HS-5 (cell line): ENCODE measurements around the gene NOD1.
"Not testable (repeated sequence)": the region's sequence is repeated elsewhere in the genome, so short reads cannot be mapped to it uniquely, and the experiment has no call there.

Source experiments
- DNase-seq: peaks from one replicate; pipeline ENCODE4 v3.0.0-alpha.2; 2012; ENCODE audit warnings: low read depth

NOD1 gene

DNA sequence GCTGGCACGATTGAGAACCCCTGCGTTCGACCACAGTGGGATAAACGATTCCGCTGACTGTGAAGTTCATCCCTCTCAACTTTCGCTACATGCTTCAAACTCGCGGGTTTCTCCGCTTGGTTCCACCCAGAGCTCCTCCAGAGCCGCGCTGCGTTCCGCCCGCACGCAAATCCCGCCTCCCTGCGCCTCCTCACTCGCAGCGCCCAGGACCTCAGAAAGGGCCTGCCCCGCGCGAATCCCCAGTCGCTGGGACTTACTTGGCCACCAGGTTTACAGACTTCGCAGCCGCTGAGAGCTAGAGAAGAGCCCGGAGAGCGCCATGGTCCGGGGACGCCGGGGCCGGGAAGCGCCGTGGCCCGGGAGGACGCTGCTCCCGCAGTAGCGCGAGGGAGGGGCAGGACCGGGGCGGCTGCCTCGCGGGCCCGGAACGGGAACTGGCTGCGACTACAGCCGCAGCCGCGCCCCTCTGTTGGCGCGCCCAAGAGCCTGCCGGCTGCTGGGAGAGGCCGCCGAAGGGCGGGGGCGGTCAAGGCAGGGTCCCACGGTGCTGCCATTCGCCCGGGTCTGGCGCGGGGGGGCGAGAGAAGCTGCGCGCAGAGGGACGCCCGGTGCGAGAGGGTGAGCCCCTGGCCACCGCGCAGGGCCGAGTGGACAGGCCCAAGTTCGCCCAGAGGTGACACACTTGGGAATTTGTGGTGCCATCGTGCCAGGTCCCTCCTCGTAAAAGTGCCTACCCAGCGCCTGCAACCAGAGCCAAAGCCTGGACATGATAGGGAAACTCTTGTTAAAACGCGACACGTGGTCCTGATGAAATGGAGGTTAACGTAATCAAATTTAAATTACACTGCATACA, at the start of gene NOD1:
NOD1 (minus strand) TSS at position 436 of the 853 bp plus-strand sequence. CDS start 21,863 bp downstream, outside the sequence.
- peak; percentile 56 for DNase-seq

DNA sequence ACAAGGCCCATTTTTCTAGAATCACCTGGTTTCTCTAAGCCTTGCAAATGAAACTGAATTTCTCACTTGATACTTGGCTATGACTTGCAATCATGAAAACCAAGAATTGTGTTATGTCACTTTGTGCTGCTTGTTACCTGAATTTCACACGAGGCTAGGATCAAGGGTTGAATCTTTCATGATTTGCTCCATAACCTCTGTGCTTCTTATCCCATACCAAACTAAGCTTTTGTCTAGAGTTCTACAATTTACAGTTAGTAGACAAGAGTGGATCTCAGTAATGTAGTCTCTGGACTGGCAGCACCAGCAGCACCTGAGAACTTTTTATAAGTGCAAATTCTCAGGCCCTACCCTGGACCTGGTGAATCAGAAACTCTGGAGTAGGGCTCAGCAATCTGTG, 48.7 kb upstream of the NOD1 start:
- DNase-seq = not testable (repeated sequence)

DNA sequence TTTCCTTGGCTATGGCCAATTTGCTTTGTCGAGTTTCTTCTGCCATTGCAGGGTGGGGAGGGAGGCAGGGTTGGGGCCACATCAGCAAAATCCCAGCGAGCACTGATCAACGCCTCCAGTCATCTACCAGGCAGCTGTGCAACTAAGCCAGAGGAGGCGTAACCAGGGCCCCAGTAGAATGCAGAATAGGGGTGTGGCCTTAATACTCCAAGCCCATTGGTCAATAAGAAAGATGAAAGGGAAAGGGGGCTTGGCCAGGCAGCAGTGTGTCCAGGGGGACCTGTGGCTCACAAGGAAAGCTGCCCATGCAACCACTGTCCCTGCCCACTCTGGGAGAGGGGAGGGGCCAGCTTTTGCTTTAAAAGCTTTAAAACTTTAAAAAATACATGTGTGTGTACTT, 47.6 kb upstream of the NOD1 start:
- no peak for DNase-seq

DNA sequence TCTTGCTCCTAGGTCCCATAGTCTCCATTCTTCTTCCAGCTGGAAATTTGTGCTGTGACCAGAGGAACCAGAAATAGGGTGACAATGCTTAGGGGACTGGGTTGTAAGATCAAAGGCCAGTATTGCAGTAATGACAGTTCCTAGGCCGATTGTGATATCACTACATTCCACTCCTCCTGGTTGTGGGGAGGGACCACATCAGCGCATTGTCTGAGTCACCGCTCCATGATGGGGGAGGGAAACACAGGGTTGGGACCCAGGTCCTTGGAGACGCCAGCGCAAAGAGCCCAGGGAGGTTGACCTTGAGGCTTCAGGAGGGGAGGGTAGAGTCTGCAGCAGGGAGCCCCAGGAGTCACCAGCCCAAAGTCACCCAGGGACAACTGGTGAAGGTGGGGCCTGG, 46.8 kb upstream of the NOD1 start:
- DNase-seq = no peak

GRCh38 chr7:30524545-30524944, 46.0 kb upstream of the NOD1 start:
- DNase-seq = no peak

- no peak for DNase-seq
Observed at GRCh38 chr7:30523466-30523865, 44.9 kb upstream of the NOD1 start.

DNA sequence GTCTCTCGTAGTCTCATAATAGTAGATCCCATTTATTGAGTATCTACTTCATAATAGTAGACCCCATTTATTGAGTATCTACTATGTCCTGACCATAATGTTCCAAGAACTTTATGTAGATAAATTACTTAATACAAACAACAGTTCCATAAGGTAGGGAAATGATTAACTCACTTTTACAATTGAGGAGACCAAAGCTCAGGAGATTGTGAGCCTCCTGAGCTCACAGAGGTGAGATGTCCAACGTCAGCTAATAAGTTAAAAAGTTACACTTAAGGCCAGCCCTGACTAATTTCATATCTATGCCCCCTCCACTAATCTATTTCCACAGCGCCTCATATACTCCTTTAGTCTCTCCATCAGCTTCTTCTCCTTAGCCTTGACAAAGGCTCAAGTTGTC, 43.6 kb upstream of the NOD1 start:
- DNase-seq = no peak

DNA sequence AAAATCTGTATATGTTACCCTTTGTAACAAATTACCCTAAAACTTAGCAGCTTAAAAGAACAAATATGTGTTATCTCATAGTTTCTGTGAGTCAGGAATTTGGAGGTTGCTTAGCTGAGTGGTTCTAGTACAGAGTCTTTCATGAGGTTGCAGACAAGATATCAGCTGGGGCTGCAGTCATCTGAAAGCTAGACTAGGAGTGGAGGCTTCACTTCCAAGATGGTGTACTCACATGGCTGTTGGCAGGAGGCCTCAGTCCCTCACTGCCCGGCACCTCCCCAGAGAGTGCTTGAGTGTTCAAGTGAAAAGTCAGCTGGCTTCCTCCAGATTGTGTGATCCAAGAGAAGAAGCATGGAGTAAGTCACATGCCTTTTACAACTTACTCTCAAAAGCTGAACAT, 42.9 kb upstream of the NOD1 start:
- no peak for DNase-seq

GRCh38 chr7:30519122-30519521, 40.5 kb upstream of the NOD1 start:
- no peak for DNase-seq

GRCh38 chr7:30515761-30516160, 37.2 kb upstream of the NOD1 start:
- DNase-seq = no peak

- no peak for DNase-seq
Observed at GRCh38 chr7:30514776-30515175, 36.2 kb upstream of the NOD1 start.

- DNase-seq = no peak
Observed at GRCh38 chr7:30514177-30514576, 35.6 kb upstream of the NOD1 start.

DNA sequence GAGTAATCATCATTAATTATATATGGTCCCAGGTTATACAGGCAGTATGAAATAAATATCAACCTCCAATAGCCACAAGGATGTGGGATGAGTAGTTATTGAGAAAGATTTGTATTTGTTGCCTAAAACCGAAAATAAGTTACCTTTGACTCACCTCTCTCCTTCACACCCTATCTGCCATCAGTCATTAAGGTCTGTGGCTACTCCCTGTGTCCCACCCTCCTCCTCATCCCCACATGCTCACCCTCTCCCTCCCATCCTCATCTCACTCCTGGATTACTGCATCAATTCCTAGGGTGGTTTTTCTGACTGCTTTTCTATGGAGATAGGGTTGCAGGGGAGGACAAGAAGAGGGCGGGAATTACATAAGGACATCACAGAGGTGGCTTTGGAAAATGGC, 35.2 kb upstream of the NOD1 start:
- no peak for DNase-seq

- no peak for DNase-seq
Observed at GRCh38 chr7:30511973-30512662, 33.5 kb upstream of the NOD1 start.

GRCh38 chr7:30511494-30511893, 32.9 kb upstream of the NOD1 start:
- no peak for DNase-seq

DNA sequence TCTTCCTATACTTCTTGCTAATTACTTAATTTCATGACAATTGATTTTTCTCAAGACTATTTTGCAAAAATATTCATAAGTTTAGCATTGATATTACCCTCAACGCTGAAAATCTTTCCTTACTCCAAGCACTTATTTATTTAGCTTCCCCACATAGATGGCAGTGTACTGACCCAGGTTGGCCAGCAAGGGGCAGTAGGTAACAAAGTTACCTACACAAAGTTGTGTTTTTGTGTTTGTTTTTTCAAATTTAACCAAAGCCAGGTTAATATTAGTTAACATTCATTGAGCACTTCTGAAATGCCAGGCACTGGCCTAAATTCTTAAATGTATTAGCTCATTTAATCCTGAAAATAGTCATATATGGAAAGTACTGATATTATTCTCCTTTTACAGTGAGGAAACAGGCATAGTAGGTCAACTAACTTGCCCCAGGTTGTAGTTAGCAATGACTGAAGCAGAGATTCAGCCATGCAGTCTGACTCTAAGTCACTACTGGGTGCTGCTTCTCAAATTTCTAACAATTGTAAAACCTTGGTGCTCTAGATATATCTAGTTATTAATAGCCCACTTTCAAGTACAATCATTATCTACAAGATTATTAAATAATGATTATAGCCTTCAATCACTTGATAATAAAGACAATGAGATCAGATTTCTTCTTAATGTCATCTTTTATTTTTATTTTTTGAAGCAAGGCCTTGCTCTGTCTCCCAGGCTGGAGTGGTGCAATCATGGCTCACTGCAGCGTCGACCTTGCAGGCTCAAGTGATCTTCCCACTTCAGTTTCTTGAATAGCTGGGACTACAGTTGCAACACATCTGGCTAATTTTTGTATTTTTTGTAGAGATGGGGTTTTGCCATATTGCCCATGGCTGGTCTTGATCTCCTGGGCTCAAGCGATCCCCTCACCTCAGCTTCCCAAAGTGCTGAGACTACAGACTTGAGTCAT, 31.8 kb upstream of the NOD1 start:
- DNase-seq = no peak

DNA sequence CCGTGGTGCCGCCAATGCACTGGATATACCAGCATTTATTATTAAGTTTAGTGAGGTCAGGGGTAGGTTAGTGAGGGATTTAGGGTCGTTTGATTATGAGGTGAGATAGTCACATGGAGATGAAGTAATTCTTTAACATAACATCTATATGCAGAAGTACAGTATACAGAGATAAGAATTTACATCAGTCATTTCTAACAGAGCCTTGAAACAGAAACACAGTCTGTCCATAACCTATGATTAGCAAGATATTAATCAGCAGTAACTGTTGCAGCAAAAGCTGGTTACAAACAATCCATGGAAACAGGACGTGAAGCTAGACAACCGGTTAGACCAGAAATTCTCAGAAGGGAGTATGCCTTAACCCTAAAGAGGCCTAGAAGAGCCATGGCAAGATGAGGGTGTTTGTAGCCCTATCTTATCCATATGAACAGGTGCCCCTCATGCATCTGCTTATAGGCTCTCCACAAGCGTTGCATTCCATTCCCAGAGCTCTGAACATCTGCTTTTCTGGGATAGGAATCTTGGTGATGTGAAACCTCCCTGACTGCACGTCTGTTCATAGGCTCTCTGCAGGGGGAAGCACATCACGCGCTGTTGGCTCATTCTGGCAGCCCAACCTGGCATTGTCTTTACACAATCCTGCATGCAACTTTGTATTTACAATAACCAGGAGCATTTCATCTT, 30.7 kb upstream of the NOD1 start:
- DNase-seq = not testable (repeated sequence)

DNA sequence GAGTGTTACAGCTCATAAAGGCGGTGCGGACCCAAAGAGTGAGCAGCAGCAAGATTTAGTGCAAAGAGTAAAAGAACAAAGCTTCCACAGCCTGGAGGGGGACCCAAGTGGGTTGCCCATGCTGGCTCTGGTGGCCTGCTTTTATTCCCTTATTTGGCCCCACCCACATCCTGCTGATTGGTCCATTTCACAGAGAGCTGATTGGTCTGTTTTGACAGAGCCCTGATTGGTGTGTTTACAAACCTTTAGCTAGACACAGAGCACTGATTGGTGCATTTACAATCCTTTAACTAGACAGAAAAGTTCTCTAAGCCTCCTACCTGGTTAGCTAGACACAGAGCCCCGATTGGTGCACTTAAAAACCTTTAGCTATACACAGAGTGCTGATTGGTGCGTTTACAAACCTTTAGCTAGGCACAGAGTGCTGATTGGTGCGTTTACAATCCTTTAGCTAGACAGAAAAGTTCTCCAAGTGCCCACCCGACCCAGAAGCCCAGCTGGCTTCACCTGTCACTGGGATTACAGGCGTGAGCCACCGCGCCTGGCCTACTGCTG, 28.8 kb upstream of the NOD1 start:
- not testable (repeated sequence) for DNase-seq

- DNase-seq = no peak
Observed at GRCh38 chr7:30505174-30505697, 26.7 kb upstream of the NOD1 start.

DNA sequence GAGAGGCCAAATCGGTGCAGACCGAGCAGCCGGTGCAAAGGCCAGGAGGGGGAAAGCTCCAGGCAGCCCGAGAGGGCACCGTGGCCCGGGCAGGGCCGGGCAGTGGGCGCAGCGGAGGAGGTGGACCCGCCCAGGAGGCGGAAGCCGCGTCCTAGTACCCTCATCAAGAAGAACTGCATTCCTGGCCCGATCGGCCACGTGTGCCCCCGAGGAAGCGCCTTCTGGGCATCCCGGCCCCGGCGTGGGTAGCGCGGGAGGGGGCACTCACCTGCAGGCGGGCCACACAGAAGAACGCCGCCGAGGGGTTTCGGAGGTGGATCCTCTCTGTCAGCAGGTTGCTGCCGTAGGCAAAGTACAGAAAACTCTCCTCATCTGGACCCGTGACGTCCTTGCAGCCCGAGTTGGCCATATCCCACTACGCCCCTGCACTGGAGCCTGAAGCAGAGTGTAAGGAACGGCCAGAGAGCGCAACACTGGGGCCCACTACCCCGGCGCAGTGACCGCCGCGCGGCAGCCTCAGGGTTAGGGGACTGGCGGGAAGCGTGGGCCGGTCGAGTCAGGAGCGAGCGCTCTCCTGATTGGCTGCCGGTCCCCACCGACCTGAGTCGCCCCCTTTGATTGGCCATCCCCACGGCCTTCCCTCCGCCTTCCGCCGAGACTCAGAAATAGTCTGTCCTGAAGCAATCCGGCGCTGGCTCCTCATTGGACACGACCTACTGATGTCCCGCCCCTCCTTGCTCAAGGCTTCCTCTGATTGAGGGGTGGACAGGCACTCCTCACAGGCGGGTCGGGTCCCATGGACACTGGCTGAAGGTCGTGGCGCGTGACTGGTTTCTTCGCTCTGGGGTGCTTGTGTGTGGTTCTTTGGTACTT, 26.0 kb upstream of the NOD1 start, which contains the start of gene GGCT:
GGCT (minus strand) TSS at position 529 of the 873 bp plus-strand sequence; CDS start at position 409, 120 bp downstream.
- peak; percentile 98 for DNase-seq
